Measurements from ENCODE around the gene TMEFF1.
"Not testable (repeated sequence)": the region's sequence is repeated elsewhere in the genome, so short reads cannot be mapped to it uniquely, and the experiment has no call there.

Gene TMEFF1

GRCh38 chr9:100489836-100490235 lies 16.9 kb downstream of the TMEFF1 start:
- no peak for DNase-seq (ENCODE audit: low read depth)

GRCh38 chr9:100492952-100493351 lies 20.0 kb downstream of the TMEFF1 start:
- DNase-seq (ENCODE audit: low read depth), result no peak

- DNase-seq (ENCODE audit: low read depth), result no peak
These were observed 25.6 kb downstream of the TMEFF1 start for GRCh38 chr9:100498592-100498991.

- DNase-seq (ENCODE audit: low read depth), result no peak
These were observed 26.5 kb downstream of the TMEFF1 start for GRCh38 chr9:100499460-100499859.

- DNase-seq (ENCODE audit: low read depth), result no peak
These were observed 26.9 kb downstream of the TMEFF1 start for GRCh38 chr9:100499866-100500265.

- DNase-seq (ENCODE audit: low read depth), result no peak
These were observed 32.7 kb downstream of the TMEFF1 start for GRCh38 chr9:100505564-100506159.

- DNase-seq (ENCODE audit: low read depth), result not testable (repeated sequence)
These were observed 34.4 kb downstream of the TMEFF1 start for GRCh38 chr9:100507350-100507749.

- no peak for DNase-seq (ENCODE audit: low read depth)
These were observed 38.3 kb downstream of the TMEFF1 start for GRCh38 chr9:100511205-100511604.

- DNase-seq (ENCODE audit: low read depth), result no peak
These were observed 42.9 kb downstream of the TMEFF1 start for GRCh38 chr9:100515578-100516494.

GRCh38 chr9:100521282-100521681 lies 48.3 kb downstream of the TMEFF1 start:
- no peak for DNase-seq (ENCODE audit: low read depth)

- no peak for DNase-seq (ENCODE audit: low read depth)
These were observed 52.6 kb downstream of the TMEFF1 start for GRCh38 chr9:100525563-100525962.

- not testable (repeated sequence) for DNase-seq (ENCODE audit: low read depth)
These were observed 54.3 kb downstream of the TMEFF1 start for GRCh38 chr9:100527180-100527794.

GRCh38 chr9:100534401-100534800 lies 61.5 kb downstream of the TMEFF1 start:
- DNase-seq (ENCODE audit: low read depth), result no peak

GRCh38 chr9:100540327-100540726 lies 67.4 kb downstream of the TMEFF1 start:
- DNase-seq (ENCODE audit: low read depth), result no peak

- DNase-seq (ENCODE audit: low read depth), result no peak
These were observed 76.1 kb downstream of the TMEFF1 start for GRCh38 chr9:100549048-100549447.

- DNase-seq (ENCODE audit: low read depth), result no peak
These were observed 82.0 kb downstream of the TMEFF1 start for GRCh38 chr9:100554935-100555401.

GRCh38 chr9:100555471-100555870 lies 82.5 kb downstream of the TMEFF1 start:
- no peak for DNase-seq (ENCODE audit: low read depth)

- DNase-seq (ENCODE audit: low read depth), result no peak
These were observed 84.1 kb downstream of the TMEFF1 start for GRCh38 chr9:100557053-100557452.

- no peak for DNase-seq (ENCODE audit: low read depth)
These were observed 88.3 kb downstream of the TMEFF1 start for GRCh38 chr9:100561256-100561655.

- DNase-seq (ENCODE audit: low read depth), result no peak
These were observed 94.9 kb downstream of the TMEFF1 start for GRCh38 chr9:100567856-100568255.

- DNase-seq (ENCODE audit: low read depth), result no peak
These were observed 100.8 kb downstream of the TMEFF1 start for GRCh38 chr9:100573655-100574260.

GRCh38 chr9:100575006-100575405 lies 102.1 kb downstream of the TMEFF1 start:
- no peak for DNase-seq (ENCODE audit: low read depth)

Data from HS-5 (cell line).